OCI-LY3 (cell line): Measurements from ENCODE around the gene SLC25A47.
"Not testable (repeated sequence)": the region's sequence is repeated elsewhere in the genome, so short reads cannot be mapped to it uniquely, and the experiment has no call there.

Experiments
- CTCF ChIP-seq: fragments of 200-600, 300-600 bp; sonication (generic); IDR thresholded peaks from 2 replicates; pipeline ENCODE4 v1.5.1; 2014; ENCODE audit warnings: antibody characterized with exemption, low read length, low read depth
- EZH2phosphoT487 ChIP-seq: fragments of 200-600 bp; shearing (Covaris generic); IDR thresholded peaks from 2 replicates; pipeline ENCODE4 v1.6.1; 2018; ENCODE audit warnings: antibody characterized with exemption, mixed run types, low read depth

DNA sequence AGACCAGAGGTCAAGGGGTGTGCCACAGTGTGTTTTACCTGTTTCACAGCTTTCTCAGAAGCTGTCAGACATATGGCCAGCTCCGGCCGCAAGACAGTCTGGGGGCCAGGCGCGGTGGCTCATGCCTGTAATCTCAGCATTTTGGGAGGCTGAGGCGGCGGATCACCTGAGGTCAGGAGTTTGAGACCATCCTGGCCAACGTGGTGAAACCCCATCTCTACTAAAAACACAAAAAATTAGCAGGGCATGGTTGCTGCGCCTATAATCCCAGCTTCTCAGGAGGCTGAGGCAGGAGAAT is 35.2 kb upstream of the SLC25A47 start:
- TF ChIP-seq CTCF, EZH2phosphoT487: not testable (repeated sequence)
